HG02623 (cell line): ENCODE results near the gene ERCC1.

ENCODE experiments used
- ATAC-seq: cut with Tn5 transposase; IDR thresholded peaks from one replicate; pipeline ENCODE4 v1.9.1; 2021; ENCODE audit warnings: moderate library complexity; ENCODE audit not compliant: unreplicated experiment

Gene ERCC1

GRCh38 chr19:45406226-45407090 lies 17.3 kb downstream of the ERCC1 start, which contains the start of gene POLR1G:
TSS of gene POLR1G (plus strand) at chr19:45406644. CDS start at chr19:45406697, 53 bp downstream.
- ATAC-seq: peak; percentile 66

GRCh38 chr19:45405435-45406225 lies 18.1 kb downstream of the ERCC1 start:
- peak; percentile 32 for ATAC-seq

DNA sequence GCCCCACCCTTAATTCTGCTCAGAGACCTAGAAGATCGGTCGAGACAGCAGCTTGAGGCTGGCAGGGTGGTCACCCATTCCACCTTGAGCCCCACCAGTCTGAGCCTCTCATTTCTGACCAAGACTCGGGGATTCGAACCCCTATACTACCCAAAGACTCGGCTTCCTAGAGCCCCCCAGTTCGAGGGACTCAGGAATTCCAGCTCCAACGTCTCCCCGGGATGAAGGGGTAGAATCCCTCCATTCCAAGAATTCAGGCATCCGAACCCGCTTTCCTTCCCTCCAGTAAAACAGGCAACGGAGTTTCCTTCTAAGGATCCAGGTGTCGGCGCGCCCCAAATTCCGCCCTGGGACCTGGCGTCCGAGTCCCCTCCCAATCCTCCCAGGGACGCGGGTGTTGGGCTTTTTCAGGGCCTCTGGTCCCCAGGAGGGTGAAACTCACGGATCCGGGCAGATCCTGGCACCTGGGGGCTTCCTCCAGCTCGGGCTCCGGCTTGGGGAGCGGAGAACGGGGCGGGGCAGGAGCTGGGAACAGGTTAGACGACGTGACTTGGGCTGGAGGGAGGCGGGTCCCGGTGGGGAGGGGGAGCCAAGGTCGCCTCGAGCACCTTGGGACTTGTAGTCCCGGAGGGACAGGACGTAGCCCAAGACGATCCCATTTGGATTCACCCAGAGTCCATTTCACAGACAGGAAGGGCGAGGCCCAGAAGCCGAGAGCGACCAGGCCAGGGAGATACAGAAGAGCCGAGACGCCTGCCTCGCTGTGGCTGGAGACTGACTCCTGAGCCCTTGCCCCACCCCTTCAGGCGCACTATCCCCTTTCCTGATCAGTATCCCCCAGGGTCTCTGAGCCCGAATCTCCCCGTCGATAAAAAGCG lies 18.9 kb downstream of the ERCC1 start, which contains the start of gene PPP1R13L:
Gene PPP1R13L (minus strand): TSS at position 513 of the 878 bp plus-strand sequence. CDS start 6,751 bp downstream, outside the sequence.
- ATAC-seq: no peak

DNA sequence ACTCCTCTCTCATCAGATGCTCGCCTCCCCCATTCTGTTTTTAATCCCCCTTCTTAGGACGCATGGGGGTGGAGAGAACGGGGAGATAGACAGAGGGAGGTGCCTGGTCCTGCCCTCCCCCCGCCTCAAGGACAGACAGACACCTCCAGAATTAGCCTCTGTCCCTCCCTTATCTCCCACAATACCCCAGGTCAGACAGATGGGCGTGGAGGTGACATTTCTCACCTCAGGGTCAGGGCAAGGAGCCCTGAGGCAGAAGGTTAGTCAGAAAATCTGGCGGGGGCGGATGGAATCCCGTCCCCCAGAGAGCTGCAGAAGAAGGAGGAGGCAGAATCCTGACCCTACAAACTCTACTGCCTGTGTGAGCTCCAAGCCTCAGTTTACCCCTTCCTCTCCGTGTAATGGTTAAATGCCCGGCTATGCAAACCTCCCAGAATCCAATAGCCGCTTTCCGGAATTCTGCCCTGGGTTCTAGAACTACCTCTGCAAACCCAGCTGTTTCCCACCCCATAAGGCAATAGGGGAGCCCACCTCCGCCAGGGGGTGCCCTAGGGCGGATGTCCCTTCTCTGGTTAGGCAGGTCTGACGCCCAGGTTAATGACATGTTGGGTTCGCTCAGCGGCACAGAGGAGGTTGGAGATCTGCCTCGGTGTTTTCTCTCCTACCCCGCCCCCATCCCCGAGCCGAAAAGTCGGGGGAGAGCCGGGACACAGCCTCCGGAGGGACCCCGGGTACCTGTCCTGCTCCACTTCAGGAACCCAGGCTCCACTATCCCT lies 19.7 kb downstream of the ERCC1 start:
- no peak for ATAC-seq

DNA sequence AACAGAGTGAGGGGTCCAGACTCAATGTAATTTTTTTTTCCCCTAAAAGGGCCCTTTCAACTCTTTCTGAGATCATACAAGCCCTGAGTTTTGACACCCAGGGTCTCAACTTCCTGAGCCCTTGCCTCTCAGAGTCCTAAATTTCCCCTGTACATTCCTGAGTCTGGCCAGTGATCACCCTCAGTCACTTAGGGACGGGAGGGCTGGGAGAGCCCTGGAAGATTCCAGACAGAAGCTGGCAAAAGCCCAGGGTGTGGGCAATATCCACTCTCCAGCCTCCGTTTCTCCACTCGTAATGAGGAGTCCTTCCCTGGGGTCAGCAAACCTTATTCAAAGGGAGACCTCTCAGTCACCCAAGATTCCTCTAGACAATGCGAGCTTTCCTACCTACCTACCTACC lies 20.4 kb downstream of the ERCC1 start:
- ATAC-seq: no peak

- ATAC-seq: no peak
Observed at GRCh38 chr19:45402298-45403061, 21.2 kb downstream of the ERCC1 start.

- no peak for ATAC-seq
Observed at GRCh38 chr19:45401815-45402214, 21.9 kb downstream of the ERCC1 start.

DNA sequence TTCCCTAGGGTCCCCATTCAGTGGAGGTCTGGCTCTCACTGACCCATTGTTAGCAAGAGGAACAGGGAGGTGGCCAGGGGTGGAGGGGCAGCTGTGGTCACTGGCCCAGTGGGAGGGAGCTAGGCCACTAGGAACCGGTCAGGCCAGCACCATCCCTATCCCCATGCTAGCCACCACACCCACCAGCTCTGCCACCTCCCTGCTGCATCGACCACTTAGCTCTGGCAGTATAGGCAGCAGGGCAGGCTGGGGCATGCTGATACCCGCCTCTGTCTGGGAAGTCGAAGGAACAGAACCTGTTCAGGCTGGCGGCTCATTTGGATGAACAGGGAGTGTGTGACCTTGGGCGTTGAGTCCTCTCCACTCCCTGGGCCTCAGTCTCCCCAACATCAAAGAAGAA lies 23.5 kb downstream of the ERCC1 start:
- ATAC-seq: no peak

DNA sequence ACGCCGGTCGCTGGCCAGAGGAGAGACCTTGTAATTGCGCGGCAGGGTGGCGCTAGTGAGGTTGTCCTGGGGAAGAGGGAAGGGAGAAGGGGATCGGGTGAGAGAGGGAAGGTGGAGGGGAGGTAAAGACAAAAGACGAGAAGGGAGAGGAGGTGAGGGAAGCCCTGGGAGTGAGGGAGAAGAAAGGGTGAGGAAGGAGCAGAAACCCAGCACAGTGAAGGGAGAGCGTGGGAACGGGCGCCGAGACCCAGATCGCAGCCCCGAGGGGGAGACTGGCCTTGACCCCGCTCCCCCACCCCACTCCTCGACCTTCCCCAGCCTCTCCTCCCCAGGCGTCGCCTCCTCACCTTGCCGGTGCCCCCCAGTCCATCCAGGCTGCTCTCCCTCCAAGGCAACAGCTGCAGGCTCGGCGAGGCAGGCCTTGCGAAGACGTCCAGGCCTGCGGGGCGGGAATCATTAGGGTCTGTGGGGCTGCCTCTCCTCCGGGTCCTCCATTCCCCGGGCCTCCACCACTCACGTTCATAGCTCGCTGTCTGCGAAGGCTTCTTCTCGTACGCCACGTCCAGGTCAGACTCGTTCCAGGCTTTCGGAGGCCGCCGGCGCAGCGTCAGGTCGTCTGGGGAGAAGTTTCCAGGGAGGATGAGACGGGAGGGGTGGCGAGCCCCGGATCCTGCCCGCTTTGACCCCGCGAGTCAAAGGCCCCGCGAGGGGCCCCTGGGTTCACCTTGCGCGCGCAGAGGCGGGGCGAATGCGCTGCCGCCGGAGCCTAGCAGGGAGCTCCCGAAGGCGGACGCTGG lies 27.7 kb downstream of the ERCC1 start:
- ATAC-seq: no peak

DNA sequence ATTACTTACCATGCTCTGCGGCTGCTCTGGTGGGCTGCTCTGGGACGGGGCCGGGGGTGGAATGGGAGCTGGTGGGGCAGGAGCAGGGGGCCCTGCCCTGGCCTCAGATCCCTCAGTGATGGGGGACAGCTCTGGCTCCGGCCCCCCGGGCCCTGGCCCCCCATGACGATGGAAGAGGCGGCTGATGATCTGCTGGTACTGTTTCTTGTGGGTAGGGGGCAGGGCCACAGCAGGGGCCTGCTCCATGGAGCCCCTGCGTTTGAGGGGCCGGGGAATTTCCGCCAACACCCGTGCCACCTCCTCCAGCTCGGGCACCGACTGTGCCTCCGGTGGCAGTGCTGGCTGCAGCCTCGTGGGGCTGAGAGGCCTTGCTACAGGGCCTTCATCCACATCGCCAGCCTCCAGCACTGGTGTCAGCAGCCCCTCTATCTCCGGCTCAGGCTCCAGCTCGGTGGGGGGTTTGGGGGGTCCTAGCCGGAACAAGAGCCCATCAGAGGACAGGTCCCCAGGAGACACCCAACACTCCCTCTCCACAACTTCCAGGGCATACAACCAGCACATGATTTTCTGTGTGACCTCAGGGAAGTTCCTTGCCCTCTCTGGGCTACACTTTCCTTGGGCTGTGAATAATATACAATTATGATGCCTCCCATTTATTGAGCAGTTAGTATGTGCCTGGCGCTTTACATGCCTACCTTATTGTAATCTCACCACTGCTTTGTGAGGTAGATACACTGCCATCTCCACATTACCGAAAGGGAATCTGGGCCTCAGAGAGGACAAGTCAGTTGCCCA lies 31.6 kb downstream of the ERCC1 start:
- ATAC-seq: no peak

- ATAC-seq: no peak
Observed at GRCh38 chr19:45391346-45391745, 32.4 kb downstream of the ERCC1 start.

GRCh38 chr19:45385392-45386221 lies 38.1 kb downstream of the ERCC1 start:
- no peak for ATAC-seq

DNA sequence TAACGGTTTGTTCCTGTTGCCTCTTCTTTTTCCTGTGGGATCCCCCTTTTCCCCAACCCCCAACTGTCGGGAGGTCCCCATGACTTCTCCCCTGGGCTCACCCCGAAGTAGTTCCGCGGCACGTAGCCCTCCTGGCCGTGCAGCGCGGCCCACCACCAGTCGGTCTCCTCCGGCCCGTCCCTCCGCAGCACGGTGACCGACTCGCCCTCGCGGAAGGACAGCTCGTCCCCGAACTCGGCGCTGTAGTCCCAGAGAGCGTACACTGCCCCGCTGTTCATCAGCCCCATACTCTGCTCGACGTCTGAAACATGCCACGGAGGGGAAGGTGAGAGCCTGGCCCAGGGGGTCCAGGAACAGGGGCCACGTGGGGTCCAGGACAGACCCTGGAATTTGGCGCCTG lies 41.3 kb downstream of the ERCC1 start:
- no peak for ATAC-seq

DNA sequence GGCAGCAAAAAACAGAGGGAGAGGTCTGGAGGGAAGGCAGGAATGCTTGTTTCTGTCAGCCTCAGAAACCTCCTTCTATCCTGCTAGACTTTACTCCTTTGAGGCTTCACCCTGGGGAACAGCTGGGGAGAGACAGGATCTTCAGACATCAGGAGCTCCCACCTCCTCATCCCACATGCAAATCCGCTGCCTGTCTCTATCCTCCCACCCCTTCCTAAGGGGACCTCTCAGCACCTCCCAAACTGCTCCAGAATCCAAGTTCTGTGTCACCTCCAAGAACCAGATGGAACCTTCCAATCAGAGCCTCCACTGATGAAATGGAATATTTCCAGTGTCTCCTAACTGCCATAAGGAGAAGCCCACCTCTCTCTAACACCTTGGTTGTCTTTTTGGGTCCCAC lies 43.6 kb downstream of the ERCC1 start:
- no peak for ATAC-seq

DNA sequence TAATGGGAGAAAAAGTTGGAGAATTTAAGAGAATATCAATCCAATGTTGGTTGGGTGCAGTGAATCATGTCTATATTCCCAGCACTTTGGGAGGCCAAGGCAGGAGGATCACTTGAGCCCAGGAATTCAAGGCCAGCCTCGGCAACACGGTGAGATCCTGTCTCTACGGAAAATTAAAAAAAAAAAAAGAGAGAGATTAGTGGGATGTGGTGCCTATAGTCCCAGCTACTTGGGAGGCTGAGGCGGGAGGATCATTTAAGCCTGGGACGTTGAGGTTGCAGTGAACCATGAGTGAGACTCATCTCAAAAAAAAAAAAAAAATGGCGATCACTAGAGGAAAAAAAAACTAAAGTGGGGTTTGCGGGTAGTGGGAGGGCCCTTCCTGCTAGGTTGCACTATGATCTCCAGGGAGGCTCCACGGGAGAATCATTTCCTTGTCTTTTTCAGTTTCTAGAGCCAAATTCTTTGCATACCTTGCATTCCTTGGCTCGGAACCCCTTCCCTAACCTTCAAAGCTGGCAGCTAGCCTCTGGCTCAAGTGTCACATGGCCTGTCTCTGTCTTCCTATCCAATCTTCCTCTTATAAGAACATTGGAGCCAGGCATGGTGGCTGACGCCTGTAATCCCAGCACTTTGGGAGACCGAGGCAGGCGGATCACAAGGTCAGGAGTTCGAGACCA lies 47.5 kb downstream of the ERCC1 start:
- ATAC-seq: no peak
